Muscle of leg (tissue), 11 donors: Measurements from ENCODE around the gene TCEAL7. TPM values are rescaled to one million over a fixed set of nuclear protein-coding genes. Genes with fewer than 3 reads are reported as not detected.
"Not testable (repeated sequence)": the region's sequence is repeated elsewhere in the genome, so short reads cannot be mapped to it uniquely, and the experiment has no call there.

Source experiments
- DNase-seq: peaks from one replicate; pipeline ENCODE4 v3.0.0; 2013
- H3K27ac ChIP-seq: one replicate; pipeline ENCODE4 v1.5.1; 2013; ENCODE audit warnings: mild to moderate bottlenecking, low read length, control low read depth
- H3K27me3 ChIP-seq: one replicate; pipeline ENCODE4 v1.6.1; 2013; ENCODE audit warnings: low read length; ENCODE audit not compliant: control insufficient read depth, insufficient read depth
- H3K36me3 ChIP-seq: one replicate; pipeline ENCODE4 v1.6.1; 2013; ENCODE audit warnings: low read length; ENCODE audit not compliant: control insufficient read depth, insufficient read depth
- H3K4me1 ChIP-seq: one replicate; pipeline ENCODE4 v1.6.1; 2013; ENCODE audit warnings: low read length; ENCODE audit not compliant: control insufficient read depth, insufficient read depth
- H3K4me3 ChIP-seq: one replicate; pipeline ENCODE4 v1.5.1; 2013; ENCODE audit warnings: low read length, control low read depth
- H3K9me3 ChIP-seq: replicated peaks from 2 replicates; pipeline ENCODE4 v1.6.1; 2013; ENCODE audit warnings: low read depth, low read length; ENCODE audit not compliant: control insufficient read depth
- WGBS: methylation state at CpG from one replicate; pipeline ENCODE4 v1.1.5; 2013; ENCODE audit warnings: missing lambda C conversion rate; ENCODE audit not compliant: insufficient coverage; 5-methylcytosine and 5-hydroxymethylcytosine counted together
- polyA plus RNA-seq, 8 donors: library from polyadenylated mRNA; unstranded; fragments of 120-200 nt; gene quantifications; one replicate each; pipeline versions ENCODE4 v1.2.1 to v1.2.3, GENCODE V29; 2013; ENCODE audit warnings: inconsistent platforms in 1 of 8, low replicate concordance in 1 of 8; ENCODE audit not compliant: insufficient read length in 8 of 8, insufficient read depth in 1 of 8
- total RNA-seq: library from RNA; stranded (reverse); fragments of 120-200 nt; gene quantifications from one replicate; pipeline ENCODE4 v1.2.4, GENCODE V29; 2013

The TCEAL7 gene
- total and polyA plus RNA-seq, 9 donors, result 155 to 391 (median 260) TPM

DNA sequence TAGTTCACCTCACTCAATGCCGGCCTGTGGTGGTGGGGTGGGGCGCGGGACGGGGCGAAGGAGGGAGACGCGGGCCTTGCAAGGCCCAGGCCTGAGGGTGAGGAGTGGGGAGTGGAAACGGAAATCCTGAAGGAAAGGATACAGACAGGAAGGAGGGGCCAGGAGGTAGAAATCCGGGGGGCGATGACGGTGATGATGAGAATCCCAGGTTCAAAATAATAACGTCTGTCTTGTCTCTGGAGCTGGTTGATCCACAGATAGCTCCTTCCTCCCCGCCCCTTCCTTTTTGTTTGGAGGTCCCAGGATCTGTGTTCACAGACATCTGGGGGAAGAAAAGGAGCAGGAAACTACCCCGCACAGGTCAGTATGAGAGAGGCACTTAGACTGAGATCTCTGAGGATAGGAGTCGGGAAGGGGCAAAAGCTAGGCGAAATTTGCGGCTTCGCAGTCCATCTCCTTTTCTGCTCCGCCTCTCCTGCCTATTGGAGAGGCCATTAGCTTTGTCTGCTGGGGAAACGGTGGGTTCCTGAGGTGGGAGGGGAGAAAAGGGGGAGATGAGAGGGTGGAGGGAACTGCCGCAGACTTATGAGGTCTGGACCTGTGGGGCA lies 746 bp downstream of the TCEAL7 start:
- WGBS, result 24% methylated on average over 10 of the region's 21 CpGs
- Histone ChIP-seq H3K36me3 (no peaks in the 10 kb centered on the region), H3K4me1 (peaks cover 5% of the 10 kb centered on the region), H3K27ac (peak overlapping the region; percentile 91), H3K4me3 (peak overlapping the region; percentile 62), H3K27me3 (peaks cover 19% of the 10 kb centered on the region), H3K9me3 (no peaks in the 10 kb centered on the region)
- DNase-seq, result peak; percentile 71

DNA sequence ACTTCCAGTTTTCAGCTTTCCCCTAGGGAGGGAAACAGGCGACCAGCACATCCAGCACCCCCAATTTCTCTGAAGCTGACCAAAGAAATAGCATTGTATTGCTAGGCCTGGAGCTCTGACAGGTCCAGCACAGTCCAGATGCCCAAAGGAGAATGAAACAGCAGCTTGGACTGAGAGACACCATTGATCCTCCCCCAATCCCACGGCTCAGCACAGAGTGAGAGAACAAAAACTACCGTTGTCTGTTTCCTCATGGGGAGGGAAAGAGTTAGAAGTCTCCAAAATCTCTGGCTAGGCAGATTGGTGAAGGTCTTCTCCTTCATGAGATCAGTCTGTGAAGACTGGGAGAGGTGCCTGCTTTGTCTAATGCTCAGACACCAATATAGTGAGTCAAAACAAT lies 8.6 kb downstream of the TCEAL7 start:
- H3K4me3 ChIP-seq, result no peak overlapping the region
- no peaks in the 10 kb centered on the region for H3K36me3 ChIP-seq
- H3K27ac ChIP-seq, result no peak overlapping the region
- WGBS, result no CpG with 5 or more reads among the region's 3 CpGs
- H3K9me3 ChIP-seq, result no peaks in the 10 kb centered on the region
- peaks cover 12% of the 10 kb centered on the region for H3K27me3 ChIP-seq
- H3K4me1 ChIP-seq, result no peaks in the 10 kb centered on the region
- DNase-seq, result no peak

DNA sequence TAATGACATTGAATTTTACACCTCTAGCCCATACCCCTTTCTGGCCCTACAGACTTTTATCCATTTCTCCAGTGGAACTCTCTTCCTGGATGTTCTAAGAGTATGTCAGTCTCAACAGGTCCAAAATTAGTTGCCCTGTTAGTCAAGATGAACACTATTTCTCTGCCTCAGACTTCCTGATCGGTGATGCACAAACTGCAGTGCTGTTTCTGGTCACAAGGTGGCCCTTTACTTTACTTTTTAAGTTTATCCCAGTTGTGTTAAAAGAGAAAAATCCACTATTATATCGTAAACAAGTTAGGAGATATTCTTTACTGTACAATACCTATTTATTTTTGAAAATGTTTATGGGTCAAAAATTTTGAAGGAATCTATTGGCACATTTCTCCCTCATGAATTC lies 13.1 kb downstream of the TCEAL7 start:
- no peak overlapping the region for H3K4me3 ChIP-seq
- no peaks in the 10 kb centered on the region for H3K9me3 ChIP-seq
- H3K36me3 ChIP-seq, result no peaks in the 10 kb centered on the region
- H3K27ac ChIP-seq, result no peak overlapping the region
- no peaks in the 10 kb centered on the region for H3K4me1 ChIP-seq
- peak; percentile 52 for DNase-seq
- H3K27me3 ChIP-seq, result peaks cover 22% of the 10 kb centered on the region
- WGBS, result no CpG with 5 or more reads among the region's 2 CpGs

DNA sequence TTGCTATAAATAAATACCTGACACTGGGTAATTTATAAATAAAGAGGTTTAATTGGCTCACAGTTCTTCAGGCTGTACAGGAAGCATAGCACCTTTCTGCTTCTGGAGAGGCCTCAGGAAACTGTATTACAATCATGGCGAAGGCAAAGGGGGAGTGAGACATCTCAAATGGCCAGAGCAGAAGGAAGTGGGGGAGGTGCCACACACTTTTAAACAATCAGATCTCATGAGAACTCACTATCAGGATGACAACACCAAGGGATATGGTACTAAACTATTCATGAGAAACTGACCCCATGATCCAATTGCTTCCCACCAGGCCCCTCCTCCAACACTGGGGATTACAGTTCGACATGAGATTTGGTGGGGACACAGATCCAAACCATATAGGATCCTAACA lies 14.6 kb downstream of the TCEAL7 start:
- DNase-seq, result no peak
- no peaks in the 10 kb centered on the region for H3K9me3 ChIP-seq
- peaks cover 20% of the 10 kb centered on the region for H3K27me3 ChIP-seq
- H3K27ac ChIP-seq, result no peak overlapping the region
- no peak overlapping the region for H3K4me3 ChIP-seq
- no peaks in the 10 kb centered on the region for H3K4me1 ChIP-seq
- no peaks in the 10 kb centered on the region for H3K36me3 ChIP-seq
- WGBS, result no CpG with 5 or more reads among the region's 2 CpGs

DNA sequence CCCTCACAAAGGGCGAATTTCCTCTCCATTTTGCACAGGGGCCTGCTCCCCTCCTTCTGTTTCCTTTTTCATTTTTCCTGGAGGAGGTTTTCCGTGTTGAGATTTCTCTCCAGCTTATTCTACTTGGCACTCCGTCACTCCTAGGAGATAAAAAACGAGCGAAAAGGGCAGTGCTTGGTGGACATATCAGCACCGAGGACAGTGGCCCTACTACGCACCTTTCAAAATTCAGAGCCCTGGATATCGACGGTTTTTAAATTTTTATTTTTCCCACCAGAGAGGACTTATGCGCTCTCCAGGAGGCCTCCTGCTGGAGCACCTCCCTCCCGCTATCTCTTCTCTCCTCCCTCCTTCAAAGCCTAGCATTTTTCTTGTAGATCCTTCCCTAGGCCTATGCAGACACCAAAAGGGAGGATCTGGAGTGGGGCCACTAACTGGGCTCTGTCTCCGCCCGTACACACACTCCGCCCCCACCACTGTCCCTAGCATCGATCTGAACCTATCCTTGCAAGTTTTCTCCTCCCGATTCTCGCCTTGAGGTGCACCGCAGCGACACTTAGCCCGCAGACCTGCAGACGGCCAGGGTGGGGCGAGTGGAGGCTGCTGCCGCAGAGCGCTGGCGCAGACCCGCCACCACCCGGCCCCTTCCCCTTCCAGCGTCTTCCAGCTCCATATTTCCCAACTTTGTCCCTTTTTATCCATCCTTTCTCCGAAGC lies 17.8 kb downstream of the TCEAL7 start:
- no peak overlapping the region for H3K27ac ChIP-seq
- H3K36me3 ChIP-seq, result no peaks in the 10 kb centered on the region
- no peak for DNase-seq
- no peaks in the 10 kb centered on the region for H3K4me1 ChIP-seq
- H3K9me3 ChIP-seq, result no peaks in the 10 kb centered on the region
- no peak overlapping the region for H3K4me3 ChIP-seq
- WGBS, result 35% methylated on average over 25 of the region's 29 CpGs
- H3K27me3 ChIP-seq, result peaks cover 21% of the 10 kb centered on the region

DNA sequence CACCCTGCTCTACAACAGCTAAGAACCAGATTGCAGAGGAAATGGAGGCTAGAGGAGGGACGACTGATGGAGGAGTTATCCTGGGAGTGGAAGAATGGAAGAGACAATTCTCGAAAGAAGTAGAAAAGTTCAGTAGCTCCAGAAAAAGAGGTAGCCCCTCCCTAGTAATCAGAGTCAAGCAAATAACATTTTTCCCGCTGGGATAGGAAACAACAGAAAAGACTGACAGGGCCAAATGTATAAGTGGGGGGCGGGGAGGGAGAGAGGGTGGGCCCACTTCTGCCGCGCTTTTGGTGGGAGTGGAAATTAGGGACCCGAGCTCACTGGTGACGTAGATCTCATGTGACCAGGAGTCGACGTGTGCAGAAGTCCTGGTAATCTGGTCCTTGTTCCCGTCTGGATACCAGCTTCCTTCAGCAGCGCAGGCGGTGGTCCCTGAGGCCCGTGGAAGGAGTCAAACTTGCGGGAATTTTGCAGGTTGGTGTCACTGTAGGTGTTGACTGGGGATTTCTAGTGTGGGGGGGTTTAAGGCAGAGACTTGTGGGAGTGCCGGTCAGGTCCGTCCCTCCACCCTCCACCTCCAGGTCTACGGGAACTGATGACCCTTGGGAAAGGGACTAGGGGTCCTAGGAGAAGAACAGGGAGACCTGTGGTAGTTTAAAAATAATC lies 26.2 kb downstream of the TCEAL7 start, which contains the start of gene TCEAL9:
TSS of gene TCEAL9 (plus strand) at position 377 of the 669 bp plus-strand sequence. CDS start 1,179 bp downstream, outside the sequence.
- DNase-seq, result peak; percentile 96

DNA sequence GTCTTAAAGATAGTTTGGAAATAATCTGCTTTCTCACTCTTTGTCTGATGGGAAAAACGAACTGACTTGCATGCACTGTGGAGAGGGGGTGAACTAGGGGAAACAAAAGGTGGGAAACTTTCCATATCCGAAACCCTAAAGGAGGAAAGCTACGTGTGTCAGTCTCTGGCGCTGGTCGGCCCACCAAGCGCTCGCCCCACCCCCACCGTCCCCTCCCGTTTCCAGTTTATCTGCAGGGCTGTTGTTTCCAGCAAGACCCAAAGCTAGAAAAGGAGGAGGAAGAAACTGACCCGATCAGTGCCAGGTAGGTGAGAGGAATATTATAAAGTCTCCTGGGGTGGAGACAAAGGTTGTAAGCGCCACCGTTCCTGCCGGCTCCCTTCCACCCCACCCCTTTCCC lies 26.8 kb downstream of the TCEAL7 start:
- peak; percentile 59 for DNase-seq
- Histone ChIP-seq H3K27me3 (peaks cover 14% of the 10 kb centered on the region), H3K36me3 (no peaks in the 10 kb centered on the region), H3K9me3 (no peaks in the 10 kb centered on the region), H3K4me3 (peak overlapping the region; percentile 87), H3K4me1 (peaks cover 6% of the 10 kb centered on the region), H3K27ac (peak overlapping the region; percentile 99)
- no CpG with 5 or more reads among the region's 13 CpGs for WGBS

More for the DNA sequence above, 26.2 kb downstream of the TCEAL7 start, which contains the start of gene TCEAL9:
- H3K27ac ChIP-seq, result peak within 1 kb of the TSS; percentile 99
- H3K27me3 ChIP-seq, result peaks cover 14% of the 10 kb centered on the region
- WGBS, result 30% methylated on average over 13 of the region's 18 CpGs
- H3K36me3 ChIP-seq, result no peaks in the 10 kb centered on the region
- no peaks in the 10 kb centered on the region for H3K9me3 ChIP-seq
- H3K4me3 ChIP-seq, result peak within 1 kb of the TSS; percentile 87
- H3K4me1 ChIP-seq, result peaks cover 6% of the 10 kb centered on the region

DNA sequence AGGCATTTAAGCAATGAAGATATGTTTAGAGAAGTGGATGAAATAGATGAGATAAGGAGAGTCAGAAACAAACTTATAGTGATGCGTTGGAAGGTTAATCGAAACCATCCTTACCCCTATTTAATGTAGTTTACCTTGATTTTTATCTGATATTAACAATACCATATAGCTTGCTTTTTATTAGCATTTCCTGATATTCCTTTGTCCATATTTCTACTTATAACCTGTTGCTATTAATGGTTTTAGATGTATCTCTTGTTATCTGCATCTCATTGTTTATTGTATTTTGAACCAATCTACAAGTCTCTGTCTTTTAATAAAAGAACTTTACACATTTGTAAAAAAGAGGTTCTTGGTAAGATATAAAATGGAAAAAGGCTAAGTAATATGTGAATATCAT lies 27.8 kb downstream of the TCEAL7 start:
- Histone ChIP-seq H3K27me3 (peaks cover 14% of the 10 kb centered on the region), H3K4me1 (peaks cover 6% of the 10 kb centered on the region), H3K4me3 (peak overlapping the region; percentile 87), H3K36me3 (no peaks in the 10 kb centered on the region), H3K9me3 (no peaks in the 10 kb centered on the region), H3K27ac (peak overlapping the region; percentile 99)
- no peak for DNase-seq
- WGBS, result no CpG with 5 or more reads among the region's 2 CpGs

DNA sequence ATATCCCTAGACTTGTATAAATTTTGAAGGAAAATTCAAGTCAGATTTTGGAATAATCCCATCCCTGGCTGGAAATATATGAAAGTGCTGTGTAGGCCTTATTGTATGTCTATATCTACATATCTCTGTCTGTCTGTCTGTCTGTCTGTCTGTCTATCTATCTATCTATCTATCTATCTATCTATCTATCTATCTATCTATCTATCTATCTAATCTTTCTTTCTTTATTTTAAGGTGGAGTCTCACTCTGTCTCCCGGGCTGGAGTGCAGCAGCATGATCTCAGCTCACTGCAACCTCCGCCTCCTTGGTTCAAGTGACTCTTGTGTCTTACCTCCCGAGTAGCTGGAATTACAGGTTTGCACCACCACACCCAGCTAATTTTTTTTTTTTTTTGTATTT lies 29.6 kb downstream of the TCEAL7 start:
- WGBS, result no CpG with 5 or more reads among the region's 3 CpGs
- not testable (repeated sequence) for H3K9me3 ChIP-seq, DNase-seq, H3K4me3 ChIP-seq, H3K36me3 ChIP-seq, H3K27ac ChIP-seq, H3K4me1 ChIP-seq
- peaks cover 14% of the 10 kb centered on the region for H3K27me3 ChIP-seq

DNA sequence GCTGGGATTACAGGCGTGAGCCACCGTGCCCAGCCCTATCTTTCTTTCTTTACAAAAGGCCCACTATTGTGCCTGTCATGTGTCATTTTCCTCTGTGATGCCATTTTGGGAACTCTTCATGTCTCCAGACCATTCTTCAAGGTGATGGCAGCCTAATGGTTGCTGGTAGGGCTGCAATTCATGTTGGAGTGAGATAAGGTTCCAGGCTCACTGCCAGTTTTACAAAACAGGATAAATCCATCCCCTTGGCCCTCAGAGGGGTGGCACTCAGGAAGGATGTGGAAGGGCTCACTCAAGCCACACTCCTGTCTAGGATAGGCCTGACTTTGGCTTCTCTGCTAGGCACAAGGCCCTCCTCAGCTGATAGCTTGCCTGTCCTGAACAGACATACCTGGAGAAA lies 30.1 kb downstream of the TCEAL7 start:
- Histone ChIP-seq H3K27me3 (peaks cover 14% of the 10 kb centered on the region), H3K27ac (no peak overlapping the region), H3K4me3 (no peak overlapping the region), H3K9me3 (no peaks in the 10 kb centered on the region), H3K36me3 (no peaks in the 10 kb centered on the region), H3K4me1 (peaks cover 6% of the 10 kb centered on the region)
- no CpG with 5 or more reads among the region's 2 CpGs for WGBS
- DNase-seq, result no peak
